ENCODE data around the gene RNF167. TPM values are rescaled to one million over a fixed set of nuclear protein-coding genes. Genes with fewer than 3 reads are reported as not detected.

RNF167 gene
- total and polyA plus RNA-seq, 2 of the 13 experiments (the other 11 are each of a cell fraction or from before 2014, with no cell fraction given), result 44.1 to 45.4 TPM

DNA sequence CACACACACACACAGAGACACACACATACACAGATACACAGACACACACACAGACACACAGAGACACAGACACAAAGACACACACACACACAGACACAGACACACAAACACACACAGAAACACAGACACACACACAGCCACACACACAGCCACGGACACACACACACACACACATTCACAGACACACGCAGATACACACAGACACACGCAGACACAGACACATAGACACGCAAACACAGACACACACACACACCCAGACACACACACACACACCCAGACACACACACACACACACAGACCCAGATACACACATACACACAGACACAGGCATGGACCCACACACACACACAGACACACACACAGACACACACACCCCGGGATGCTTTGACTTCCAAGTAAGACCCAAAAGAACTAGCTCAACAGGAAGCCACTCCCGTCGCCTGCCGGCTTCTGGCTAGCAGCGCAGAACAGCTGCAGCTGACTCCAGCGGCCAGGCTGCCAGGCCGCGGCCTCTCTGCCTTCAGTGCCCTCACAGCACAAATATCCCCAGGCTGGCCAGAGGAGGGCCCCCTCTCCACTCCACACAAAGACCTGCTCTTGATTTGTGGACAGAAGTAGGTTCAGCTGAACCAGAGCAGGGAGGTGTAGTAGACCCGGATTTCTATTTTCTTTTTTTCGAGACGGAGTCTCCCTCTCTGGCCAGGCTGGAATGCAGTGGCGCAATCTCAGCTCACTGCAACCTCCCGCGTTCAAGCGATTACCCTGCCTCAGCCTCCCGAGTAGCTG lies 31.2 kb upstream of the RNF167 start (continued):
- TF ChIP-seq, protein P1, sequence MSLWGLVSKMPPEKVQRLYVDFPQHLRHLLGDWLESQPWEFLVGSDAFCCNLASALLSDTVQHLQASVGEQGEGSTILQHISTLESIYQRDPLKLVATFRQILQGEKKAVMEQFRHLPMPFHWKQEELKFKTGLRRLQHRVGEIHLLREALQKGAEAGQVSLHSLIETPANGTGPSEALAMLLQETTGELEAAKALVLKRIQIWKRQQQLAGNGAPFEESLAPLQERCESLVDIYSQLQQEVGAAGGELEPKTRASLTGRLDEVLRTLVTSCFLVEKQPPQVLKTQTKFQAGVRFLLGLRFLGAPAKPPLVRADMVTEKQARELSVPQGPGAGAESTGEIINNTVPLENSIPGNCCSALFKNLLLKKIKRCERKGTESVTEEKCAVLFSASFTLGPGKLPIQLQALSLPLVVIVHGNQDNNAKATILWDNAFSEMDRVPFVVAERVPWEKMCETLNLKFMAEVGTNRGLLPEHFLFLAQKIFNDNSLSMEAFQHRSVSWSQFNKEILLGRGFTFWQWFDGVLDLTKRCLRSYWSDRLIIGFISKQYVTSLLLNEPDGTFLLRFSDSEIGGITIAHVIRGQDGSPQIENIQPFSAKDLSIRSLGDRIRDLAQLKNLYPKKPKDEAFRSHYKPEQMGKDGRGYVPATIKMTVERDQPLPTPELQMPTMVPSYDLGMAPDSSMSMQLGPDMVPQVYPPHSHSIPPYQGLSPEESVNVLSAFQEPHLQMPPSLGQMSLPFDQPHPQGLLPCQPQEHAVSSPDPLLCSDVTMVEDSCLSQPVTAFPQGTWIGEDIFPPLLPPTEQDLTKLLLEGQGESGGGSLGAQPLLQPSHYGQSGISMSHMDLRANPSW (CRISPR knock-in tag; IDR thresholded peaks at IDR 0.05; ENCODE audit: borderline replicate concordance), result peak; percentile 73; the same call in 1 of the 2 replicates
- TF ChIP-seq ZNF343 (CRISPR knock-in tag; IDR thresholded peaks at IDR 0.05), result no peak
- no peak for TF ChIP-seq NFYC (CRISPR knock-in tag; IDR thresholded peaks at IDR 0.05)
- peak; percentile 36; the same call in 1 of the 2 replicates for TF ChIP-seq KDM4B (CRISPR knock-in tag; IDR thresholded peaks at IDR 0.05)
- TF ChIP-seq CHD2 (IDR thresholded peaks at IDR 0.05; ENCODE audit: low read depth, low read length), result no peak
- no peak for TF ChIP-seq THYN1 (CRISPR knock-in tag; IDR thresholded peaks at IDR 0.05; ENCODE audit: borderline replicate concordance, low read depth)
- peak; percentile 12 for TF ChIP-seq SKI (IDR thresholded peaks at IDR 0.05; ENCODE audit: partially characterized antibody)
- TF ChIP-seq NPAS2 (CRISPR knock-in tag; IDR thresholded peaks at IDR 0.05; ENCODE audit: borderline replicate concordance), result no peak
- TF ChIP-seq POLR2A (IDR thresholded peaks at IDR 0.05; ENCODE audit: insufficient read depth in 1 of 2, low read depth in 2 of 2, low read length in 2 of 2), result peak in 1 of 2 experiments; percentile 43; a peak in 1 of 4 replicates
- peak; percentile 14 for TF ChIP-seq ASH2L (IDR thresholded peaks at IDR 0.05; ENCODE audit: insufficient read length, low read depth, low read length)
- TF ChIP-seq ZNF607 (CRISPR knock-in tag; IDR thresholded peaks at IDR 0.05; ENCODE audit: borderline replicate concordance), result no peak; the same call in 1 of the 2 replicates
- no peak for TF ChIP-seq ZFP36 (IDR thresholded peaks at IDR 0.05; ENCODE audit: borderline replicate concordance, low read depth, low read length, partially characterized antibody)
- no peak; the same call in 1 of the 2 replicates for TF ChIP-seq HMG20A (CRISPR knock-in tag; IDR thresholded peaks at IDR 0.05; ENCODE audit: borderline replicate concordance)
- TF ChIP-seq, protein P2, sequence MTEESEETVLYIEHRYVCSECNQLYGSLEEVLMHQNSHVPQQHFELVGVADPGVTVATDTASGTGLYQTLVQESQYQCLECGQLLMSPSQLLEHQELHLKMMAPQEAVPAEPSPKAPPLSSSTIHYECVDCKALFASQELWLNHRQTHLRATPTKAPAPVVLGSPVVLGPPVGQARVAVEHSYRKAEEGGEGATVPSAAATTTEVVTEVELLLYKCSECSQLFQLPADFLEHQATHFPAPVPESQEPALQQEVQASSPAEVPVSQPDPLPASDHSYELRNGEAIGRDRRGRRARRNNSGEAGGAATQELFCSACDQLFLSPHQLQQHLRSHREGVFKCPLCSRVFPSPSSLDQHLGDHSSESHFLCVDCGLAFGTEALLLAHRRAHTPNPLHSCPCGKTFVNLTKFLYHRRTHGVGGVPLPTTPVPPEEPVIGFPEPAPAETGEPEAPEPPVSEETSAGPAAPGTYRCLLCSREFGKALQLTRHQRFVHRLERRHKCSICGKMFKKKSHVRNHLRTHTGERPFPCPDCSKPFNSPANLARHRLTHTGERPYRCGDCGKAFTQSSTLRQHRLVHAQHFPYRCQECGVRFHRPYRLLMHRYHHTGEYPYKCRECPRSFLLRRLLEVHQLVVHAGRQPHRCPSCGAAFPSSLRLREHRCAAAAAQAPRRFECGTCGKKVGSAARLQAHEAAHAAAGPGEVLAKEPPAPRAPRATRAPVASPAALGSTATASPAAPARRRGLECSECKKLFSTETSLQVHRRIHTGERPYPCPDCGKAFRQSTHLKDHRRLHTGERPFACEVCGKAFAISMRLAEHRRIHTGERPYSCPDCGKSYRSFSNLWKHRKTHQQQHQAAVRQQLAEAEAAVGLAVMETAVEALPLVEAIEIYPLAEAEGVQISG (CRISPR knock-in tag; IDR thresholded peaks at IDR 0.05), result peak; percentile 55; the same call in 1 of the 2 replicates
- TF ChIP-seq, protein P3, sequence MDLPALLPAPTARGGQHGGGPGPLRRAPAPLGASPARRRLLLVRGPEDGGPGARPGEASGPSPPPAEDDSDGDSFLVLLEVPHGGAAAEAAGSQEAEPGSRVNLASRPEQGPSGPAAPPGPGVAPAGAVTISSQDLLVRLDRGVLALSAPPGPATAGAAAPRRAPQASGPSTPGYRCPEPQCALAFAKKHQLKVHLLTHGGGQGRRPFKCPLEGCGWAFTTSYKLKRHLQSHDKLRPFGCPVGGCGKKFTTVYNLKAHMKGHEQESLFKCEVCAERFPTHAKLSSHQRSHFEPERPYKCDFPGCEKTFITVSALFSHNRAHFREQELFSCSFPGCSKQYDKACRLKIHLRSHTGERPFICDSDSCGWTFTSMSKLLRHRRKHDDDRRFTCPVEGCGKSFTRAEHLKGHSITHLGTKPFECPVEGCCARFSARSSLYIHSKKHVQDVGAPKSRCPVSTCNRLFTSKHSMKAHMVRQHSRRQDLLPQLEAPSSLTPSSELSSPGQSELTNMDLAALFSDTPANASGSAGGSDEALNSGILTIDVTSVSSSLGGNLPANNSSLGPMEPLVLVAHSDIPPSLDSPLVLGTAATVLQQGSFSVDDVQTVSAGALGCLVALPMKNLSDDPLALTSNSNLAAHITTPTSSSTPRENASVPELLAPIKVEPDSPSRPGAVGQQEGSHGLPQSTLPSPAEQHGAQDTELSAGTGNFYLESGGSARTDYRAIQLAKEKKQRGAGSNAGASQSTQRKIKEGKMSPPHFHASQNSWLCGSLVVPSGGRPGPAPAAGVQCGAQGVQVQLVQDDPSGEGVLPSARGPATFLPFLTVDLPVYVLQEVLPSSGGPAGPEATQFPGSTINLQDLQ (CRISPR knock-in tag; IDR thresholded peaks at IDR 0.05), result 0 out of 2 replicates have a peak, but pooled peaks have one; percentile 38
- TF ChIP-seq HES4 (CRISPR knock-in tag; IDR thresholded peaks at IDR 0.05; ENCODE audit: borderline replicate concordance), result no peak
- no peak for TF ChIP-seq FOSL1 (CRISPR knock-in tag; IDR thresholded peaks at IDR 0.05; ENCODE audit: borderline replicate concordance)
- TF ChIP-seq, protein P4, sequence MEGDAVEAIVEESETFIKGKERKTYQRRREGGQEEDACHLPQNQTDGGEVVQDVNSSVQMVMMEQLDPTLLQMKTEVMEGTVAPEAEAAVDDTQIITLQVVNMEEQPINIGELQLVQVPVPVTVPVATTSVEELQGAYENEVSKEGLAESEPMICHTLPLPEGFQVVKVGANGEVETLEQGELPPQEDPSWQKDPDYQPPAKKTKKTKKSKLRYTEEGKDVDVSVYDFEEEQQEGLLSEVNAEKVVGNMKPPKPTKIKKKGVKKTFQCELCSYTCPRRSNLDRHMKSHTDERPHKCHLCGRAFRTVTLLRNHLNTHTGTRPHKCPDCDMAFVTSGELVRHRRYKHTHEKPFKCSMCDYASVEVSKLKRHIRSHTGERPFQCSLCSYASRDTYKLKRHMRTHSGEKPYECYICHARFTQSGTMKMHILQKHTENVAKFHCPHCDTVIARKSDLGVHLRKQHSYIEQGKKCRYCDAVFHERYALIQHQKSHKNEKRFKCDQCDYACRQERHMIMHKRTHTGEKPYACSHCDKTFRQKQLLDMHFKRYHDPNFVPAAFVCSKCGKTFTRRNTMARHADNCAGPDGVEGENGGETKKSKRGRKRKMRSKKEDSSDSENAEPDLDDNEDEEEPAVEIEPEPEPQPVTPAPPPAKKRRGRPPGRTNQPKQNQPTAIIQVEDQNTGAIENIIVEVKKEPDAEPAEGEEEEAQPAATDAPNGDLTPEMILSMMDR (CRISPR knock-in tag; IDR thresholded peaks at IDR 0.05), result peak; percentile 96
- no peak for TF ChIP-seq RBAK (CRISPR knock-in tag; IDR thresholded peaks at IDR 0.05)

All from HepG2 (cell line).